GM20000 (cell line): ENCODE results near the gene EXOC6B.

ENCODE experiments used
- DNase-seq: peaks from one replicate; pipeline ENCODE4 v3.0.0; 2012; ENCODE audit warnings: low spot score
- TF ChIP-seq, protein P1 (sequence below): IDR thresholded peaks from 2 replicates; pipeline ENCODE4 v1.5.1; 2012; ENCODE audit warnings: mild to moderate bottlenecking, control low read depth; ENCODE audit errors: extremely low read depth, missing control alignments

The EXOC6B gene

GRCh38 chr2:72718876-72719275, 107.0 kb downstream of the EXOC6B start:
- TF ChIP-seq, protein P1, sequence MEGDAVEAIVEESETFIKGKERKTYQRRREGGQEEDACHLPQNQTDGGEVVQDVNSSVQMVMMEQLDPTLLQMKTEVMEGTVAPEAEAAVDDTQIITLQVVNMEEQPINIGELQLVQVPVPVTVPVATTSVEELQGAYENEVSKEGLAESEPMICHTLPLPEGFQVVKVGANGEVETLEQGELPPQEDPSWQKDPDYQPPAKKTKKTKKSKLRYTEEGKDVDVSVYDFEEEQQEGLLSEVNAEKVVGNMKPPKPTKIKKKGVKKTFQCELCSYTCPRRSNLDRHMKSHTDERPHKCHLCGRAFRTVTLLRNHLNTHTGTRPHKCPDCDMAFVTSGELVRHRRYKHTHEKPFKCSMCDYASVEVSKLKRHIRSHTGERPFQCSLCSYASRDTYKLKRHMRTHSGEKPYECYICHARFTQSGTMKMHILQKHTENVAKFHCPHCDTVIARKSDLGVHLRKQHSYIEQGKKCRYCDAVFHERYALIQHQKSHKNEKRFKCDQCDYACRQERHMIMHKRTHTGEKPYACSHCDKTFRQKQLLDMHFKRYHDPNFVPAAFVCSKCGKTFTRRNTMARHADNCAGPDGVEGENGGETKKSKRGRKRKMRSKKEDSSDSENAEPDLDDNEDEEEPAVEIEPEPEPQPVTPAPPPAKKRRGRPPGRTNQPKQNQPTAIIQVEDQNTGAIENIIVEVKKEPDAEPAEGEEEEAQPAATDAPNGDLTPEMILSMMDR, result no peak
- DNase-seq, result no peak

- DNase-seq, result no peak
- TF ChIP-seq, protein P1, result no peak
Observed at GRCh38 chr2:72716601-72717000, 109.2 kb downstream of the EXOC6B start.

- DNase-seq, result no peak
- TF ChIP-seq, protein P1, result no peak
Observed at GRCh38 chr2:72713857-72714256, 112.0 kb downstream of the EXOC6B start.

DNA sequence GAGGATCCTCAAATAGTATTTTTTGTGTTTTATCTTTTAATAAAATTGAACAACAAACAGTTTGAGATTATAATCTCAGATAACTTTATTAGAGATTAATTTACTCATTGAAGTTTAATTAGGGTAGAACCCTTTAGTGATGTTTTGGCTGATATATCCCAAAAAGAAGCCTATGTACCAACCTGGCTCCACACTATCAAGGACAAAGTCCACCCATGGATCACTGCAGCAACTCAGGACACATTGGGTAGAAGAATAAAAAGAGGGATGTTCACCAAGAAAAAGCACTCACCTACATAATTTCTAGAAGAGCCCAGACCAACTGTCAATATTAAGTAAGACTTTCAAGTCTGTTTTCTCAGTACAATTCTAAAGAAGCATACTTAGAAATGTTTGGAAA, 112.9 kb downstream of the EXOC6B start:
- DNase-seq, result no peak
- TF ChIP-seq, protein P1, result no peak

GRCh38 chr2:72712304-72712703, 113.5 kb downstream of the EXOC6B start:
- DNase-seq, result no peak
- TF ChIP-seq, protein P1, result no peak

- DNase-seq, result no peak
Observed at GRCh38 chr2:72710418-72711152, 115.2 kb downstream of the EXOC6B start.

DNA sequence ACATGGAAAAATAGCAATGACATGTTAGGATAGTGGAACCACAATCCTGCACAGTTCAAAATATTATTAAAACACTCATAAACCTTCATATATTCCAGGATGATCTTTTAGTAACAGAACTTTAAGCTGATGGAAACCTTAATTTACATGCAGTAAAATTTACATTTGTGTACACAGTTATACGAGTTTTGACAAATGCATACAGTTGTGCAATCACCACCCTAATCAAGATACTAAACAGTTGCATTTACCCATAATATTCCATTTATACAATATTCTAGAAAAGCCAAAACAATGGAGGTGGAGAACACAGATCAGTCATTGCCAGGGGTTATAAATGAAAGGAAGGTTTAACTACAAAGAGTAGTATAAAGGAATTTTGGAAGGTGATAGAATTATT, 117.6 kb downstream of the EXOC6B start:
- no peak for DNase-seq
- TF ChIP-seq, protein P1, result no peak

More at GRCh38 chr2:72710418-72711152, 115.2 kb downstream of the EXOC6B start:
- TF ChIP-seq, protein P1, result no peak
